GM19452 (cell line): ENCODE data around the gene QPCTL.
"Not testable (repeated sequence)": the region's sequence is repeated elsewhere in the genome, so short reads cannot be mapped to it uniquely, and the experiment has no call there.

Experiments
- ATAC-seq: cut with Tn5 transposase; IDR thresholded peaks from one replicate; pipeline ENCODE4 v1.9.1; 2021; ENCODE audit not compliant: unreplicated experiment

Gene QPCTL

DNA sequence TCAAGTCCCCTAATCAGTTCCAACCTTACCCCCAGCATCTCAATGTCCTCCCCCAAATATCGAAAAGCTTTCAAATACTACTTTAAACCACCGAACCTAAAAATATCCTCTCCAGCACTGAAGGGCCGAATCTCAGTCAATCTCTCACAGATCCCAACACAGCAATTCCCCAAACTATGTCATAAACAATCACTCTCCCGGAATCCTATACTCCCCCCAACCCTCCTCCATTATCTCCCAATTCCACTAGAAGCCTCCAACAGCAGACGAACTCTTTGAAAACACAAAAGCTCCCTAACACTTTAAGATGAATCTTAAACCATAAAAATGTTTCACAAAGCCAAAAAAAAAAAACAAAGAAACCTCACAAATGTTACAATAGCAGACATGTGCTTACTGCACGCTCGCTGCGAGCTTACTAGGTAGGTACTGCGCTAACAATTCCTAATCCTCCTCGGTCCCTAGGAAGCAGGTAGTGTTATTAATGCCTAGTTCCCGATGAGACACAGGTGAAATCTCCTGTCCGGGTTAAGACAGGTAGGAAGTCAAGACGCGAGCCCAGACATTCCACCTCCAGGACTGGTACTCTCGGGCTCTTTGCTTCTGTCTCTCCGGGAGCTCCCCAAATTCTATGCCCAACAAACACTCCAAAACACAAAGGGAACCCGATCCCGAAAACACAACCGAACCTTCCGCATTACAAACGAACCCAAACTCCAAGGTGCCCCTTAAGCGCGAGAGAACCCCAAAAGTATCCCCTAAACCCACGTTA, 24.1 kb downstream of the QPCTL start:
- ATAC-seq = no peak

- ATAC-seq = peak; percentile 91
Observed at GRCh38 chr19:45717131-45717982, 24.9 kb downstream of the QPCTL start.

DNA sequence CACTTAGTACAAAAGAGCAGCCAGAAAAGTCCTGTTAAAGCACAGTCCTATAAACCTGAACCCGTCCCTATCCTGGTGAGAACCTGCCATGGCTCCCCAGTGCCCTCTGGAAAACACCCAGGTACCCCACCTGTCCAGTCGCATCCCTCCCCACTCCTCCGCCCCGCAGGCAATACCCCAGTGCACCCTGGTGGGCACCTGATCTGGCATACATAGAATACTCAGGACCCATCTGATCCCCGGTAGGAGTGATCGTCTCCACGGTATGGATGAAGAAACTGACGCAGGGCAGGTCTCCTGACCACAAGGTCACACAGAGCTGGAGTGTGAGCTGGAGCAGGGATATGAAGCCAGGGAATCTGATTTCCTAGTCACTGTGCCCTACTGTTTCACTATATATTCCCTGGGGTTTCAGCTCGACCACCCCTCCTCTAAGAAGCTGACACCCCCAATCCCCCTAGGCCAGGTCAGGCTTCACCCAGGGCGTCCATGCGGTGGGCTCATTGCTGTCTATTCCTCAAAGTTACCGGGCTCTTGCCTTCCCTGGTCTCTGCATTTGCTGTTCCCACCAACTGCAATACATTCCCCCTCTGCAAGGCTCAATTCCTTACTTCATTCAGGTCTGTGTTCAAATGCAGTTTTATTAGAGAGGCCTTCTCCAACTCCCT, 25.7 kb downstream of the QPCTL start:
- no peak for ATAC-seq

- not testable (repeated sequence) for ATAC-seq
Observed at GRCh38 chr19:45720065-45720464, 27.6 kb downstream of the QPCTL start.

DNA sequence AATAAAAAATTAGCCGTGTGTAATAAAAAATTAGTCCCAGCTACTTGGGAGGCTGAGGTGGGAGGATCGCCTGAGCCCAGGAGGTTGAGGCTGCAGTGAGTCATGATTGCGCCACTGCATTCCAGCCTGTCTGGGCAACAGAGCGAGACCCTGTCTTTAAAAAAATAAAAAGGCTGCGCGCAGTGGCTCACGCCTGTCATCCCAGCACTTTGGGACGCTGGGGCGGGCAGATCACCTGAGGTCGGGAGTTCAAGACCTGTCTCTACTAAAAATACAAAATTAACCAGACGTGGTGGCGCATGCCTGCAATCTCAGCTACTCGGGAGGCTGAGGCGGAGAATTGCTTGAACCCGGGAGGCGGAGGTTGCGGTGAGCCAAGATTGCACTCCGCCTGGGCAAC, 36.2 kb downstream of the QPCTL start:
- ATAC-seq = not testable (repeated sequence)

GRCh38 chr19:45729800-45730290, 37.4 kb downstream of the QPCTL start:
- no peak for ATAC-seq

DNA sequence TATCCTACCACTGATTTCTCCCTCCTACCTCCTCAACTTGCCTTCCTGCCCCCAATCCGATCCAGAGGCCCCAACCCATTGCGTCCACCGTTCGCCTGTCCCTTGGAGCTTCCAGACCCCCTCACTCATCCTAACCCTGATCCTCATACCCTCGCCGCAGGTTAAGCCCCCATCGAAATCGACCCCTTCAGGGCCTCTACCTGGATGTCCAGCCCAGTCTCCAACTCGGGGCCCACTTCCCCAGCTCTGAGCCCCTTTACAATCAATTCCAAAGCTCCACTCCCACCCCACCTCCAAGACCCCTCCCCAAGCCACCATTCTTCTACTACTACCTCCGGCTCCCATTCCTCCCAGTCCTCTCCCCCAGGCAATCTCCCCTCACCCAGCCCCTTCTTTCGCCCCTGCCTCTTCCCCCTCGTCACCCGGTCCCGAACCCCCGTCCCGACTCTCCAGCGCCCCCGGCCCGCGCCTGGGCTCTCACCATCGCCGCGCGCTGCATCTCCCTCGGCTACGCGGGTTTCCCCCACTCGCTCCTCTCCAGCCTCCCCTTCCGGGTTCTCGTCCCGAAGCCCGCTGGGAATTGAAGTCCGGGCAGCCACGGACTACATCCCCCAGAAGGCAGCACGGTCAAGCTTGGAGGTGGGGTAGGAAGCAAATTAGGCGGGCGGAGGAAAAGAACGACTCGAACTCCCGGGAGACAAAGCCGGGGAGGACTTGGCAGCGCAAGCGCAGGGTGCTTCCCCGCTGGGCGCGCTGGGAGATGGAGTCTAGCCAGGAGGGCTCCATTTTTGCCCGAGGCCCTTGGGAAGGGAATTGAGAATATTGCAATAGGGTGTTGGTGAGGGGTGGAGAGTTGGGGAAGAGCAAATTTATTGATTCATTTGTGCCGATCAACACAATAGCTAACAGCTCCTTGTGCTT, 38.2 kb downstream of the QPCTL start, which contains the start of gene FBXO46:
Gene FBXO46, minus strand, starts transcription at position 529 of the 921 bp plus-strand sequence. CDS start 17,401 bp downstream, outside the sequence.
- peak; percentile 85 for ATAC-seq

DNA sequence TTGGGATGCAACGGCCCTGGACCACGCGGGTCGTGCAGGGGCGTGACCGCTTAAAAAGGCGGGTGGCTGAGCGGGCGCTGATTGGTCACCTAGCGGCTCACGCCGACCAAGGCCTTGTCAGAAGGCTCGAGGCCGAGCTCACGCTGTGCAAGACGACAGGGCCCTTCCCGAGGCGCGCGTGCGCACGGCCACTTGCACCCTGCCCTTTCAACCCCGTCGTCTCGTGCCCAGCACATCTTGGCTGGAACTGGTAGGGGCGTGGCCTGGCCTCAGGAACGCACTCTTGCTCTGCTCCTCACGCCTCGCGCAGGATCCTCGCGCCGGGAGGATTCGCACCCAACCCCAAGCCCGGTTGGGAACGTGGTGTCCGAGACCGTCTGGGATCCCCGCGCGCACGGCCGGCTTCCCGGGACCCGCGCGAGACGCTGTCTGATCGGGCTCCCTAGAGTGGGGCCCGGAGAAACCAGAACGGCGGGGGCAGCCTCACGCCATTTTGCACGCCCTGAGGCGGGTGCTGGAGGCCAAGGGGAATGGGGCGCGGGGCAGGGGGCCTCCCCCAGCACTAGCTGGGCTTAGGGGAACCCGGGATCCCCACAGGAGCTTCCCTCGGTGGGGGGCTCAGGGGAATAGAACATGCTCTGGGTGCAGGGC, 40.8 kb downstream of the QPCTL start, which contains the start of gene MEIOSIN:
Gene MEIOSIN, plus strand, starts transcription at position 280 of the 651 bp plus-strand sequence. CDS start 1,938 bp downstream, outside the sequence.
- no peak for ATAC-seq

GRCh38 chr19:45739498-45740439, 47.3 kb downstream of the QPCTL start:
- ATAC-seq = no peak

DNA sequence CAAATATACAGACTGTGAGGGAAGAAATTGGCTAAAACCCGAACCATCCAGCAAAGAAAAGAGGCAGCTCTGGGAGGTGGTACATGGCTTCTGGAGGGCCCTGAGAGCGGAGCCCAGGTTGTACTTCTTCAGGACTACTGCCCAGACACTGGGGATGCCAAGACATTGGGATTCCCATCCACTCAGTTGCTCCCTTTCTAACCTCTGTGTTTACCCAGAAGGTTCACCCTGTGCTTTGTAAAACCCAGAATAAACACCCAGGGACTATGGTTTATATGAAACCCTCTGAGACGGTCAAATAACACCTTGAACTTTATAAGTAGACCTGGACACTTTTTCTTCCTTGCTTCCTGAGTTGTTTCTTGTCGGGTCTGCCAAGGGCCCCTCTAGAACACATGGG, 50.5 kb downstream of the QPCTL start:
- no peak for ATAC-seq

GRCh38 chr19:45745606-45746005, 53.1 kb downstream of the QPCTL start:
- no peak for ATAC-seq

DNA sequence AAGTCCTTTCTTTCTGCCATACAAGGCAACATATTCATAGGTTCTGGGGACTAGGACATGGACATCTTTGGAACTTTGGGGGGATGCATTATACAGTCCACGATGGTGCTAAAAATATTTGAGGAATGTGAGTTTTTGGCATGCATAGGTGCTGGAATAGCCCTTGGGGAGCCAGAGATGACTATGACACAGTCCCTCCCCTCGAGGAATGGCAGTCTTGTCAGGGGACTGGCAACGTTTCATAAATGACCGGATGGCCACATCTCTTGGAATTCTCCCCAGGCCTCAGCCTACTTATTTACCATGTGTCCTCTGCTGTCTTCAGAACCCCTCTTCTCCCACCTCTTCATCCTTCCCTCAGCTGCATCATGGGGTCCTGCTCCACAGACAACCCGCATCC, 54.4 kb downstream of the QPCTL start:
- no peak for ATAC-seq

DNA sequence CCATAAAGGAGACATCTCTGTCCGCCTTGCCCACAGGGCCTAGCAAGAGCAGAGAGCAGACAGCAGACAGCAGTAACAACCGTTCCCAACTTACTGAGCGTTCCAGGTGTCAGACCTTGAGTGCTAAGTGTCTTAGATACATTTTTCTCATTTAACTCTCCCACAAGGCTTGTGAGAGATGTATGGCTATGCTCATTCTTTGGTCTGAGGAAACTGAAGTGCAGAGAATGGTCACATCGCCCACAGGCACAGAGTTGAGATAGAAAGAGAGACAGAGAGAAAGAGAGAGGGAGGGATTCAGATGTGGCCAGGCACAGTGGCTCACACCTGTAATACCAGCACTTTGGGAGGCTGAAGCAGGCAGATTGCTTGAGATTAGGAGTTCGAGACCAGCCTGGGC, 55.0 kb downstream of the QPCTL start:
- no peak for ATAC-seq

DNA sequence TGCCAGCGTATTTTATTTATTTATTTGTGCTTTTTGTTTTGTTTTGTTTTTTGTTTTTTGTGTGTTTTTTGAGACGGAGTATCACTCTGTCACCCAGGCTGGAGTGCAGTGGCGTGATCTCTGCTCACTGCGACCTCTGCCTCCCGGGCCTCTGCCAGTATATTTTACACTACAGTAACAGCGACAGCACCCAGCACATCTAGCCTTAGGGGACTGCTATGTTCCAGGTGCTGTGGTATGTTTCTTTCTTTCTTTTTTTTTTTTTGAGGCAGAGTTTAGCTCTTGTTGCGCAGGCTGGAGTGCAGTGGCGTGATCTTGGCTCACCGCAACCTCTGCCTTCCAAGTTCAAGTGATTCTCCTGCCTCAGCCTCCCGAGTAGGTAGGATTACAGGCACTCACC, 59.0 kb downstream of the QPCTL start:
- not testable (repeated sequence) for ATAC-seq

DNA sequence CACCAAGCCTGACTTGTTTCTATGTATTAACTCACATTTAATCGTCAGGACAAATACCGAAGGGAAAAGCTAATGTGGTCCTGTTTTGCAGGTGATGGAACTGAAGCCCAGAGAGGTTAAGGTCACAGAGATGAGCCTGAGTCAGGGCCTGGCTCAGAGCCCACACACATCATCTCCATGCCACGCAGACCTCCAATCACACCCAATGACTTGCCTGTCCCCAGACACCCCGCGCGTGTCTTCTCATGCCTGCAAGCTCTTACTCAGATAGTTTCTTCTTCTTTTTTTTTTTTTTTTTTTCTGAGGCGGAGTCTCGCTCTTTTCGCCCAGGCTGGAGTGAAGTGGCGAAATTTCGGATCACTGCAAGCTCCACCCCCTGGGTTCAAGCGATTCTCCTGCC, 60.2 kb downstream of the QPCTL start:
- no peak for ATAC-seq

GRCh38 chr19:45753548-45753947, 61.1 kb downstream of the QPCTL start:
- ATAC-seq = no peak
